HCT116 (cell line): Measurements from ENCODE around the gene CELSR3. TPM values are rescaled to one million over a fixed set of nuclear protein-coding genes. Genes with fewer than 3 reads are reported as not detected.

Source experiments
- ATAC-seq: fragments of 200-7000 bp; cut with Tn5 transposase; 2 replicates; pipeline ENCODE4 v1.9.1; 2020; ENCODE audit warnings: mild to moderate bottlenecking, moderate library complexity
- BruUV-seq: library from RNA; stranded (reverse); fragments of 400-500 nt; replicated peaks from 2 replicates; lab custom pipeline; 2021; lab: Mats Ljungman, UMichigan
- CTCF ChIA-PET: fragments of 300-600 bp; sonication (Branson Sonifier 250); formaldehyde crosslinking; loops from one replicate; lab custom pipeline; 2021; ENCODE audit warnings: antibody characterized with exemption; lab: Charles Lee
- POLR2A ChIA-PET: fragments of 300-600, 350-600 bp; sonication (Branson Sonifier 250); formaldehyde crosslinking; loops from one replicate; lab custom pipeline; 2021; ENCODE audit warnings: antibody characterized with exemption; lab: Charles Lee
- RAD21 ChIA-PET, 2 experiments: fragments of 300-600 bp; sonication (Branson Sonifier 250); formaldehyde crosslinking; loops; one replicate each; lab custom pipeline; 2023; ENCODE audit warnings: low total read pairs in 2 of 2; ENCODE audit not compliant: uncharacterized antibody in 2 of 2, unreplicated experiment in 2 of 2, low non-redundant PET in 1 of 2; lab: Charles Lee
- DNase-seq: peaks from one replicate; pipeline ENCODE4 v3.0.0-alpha.2; 2010; ENCODE audit warnings: low read depth, low spot score
- H2AFZ ChIP-seq: fragments of 200-600 bp; shearing (Covaris generic), sonication (generic); 2 replicates; pipeline ENCODE4 v1.6.1; 2017; ENCODE audit warnings: low read depth, mixed run types, mixed read lengths, antibody characterized with exemption, low read length; ENCODE audit not compliant: poor library complexity, severe bottlenecking
- H3K27ac ChIP-seq: 2 replicates; pipeline ENCODE4 v1.5.1; 2012; ENCODE audit warnings: low read depth, low read length
- H3K27me3 ChIP-seq: fragments of 200-600 bp; sonication (generic); 2 replicates; pipeline ENCODE4 v1.6.1; 2016; ENCODE audit warnings: mixed run types, low read length, mixed read lengths; ENCODE audit not compliant: insufficient read depth
- H3K36me3 ChIP-seq, 2 experiments: fragments of 200-500 bp in 1 of 2; fragments of 200-600 bp in 1 of 2; sonication (Bioruptor generic) in 1 of 2; sonication (generic) in 1 of 2; 2 replicates each; pipeline versions ENCODE4 v1.5.1 to v1.6.1; 2014 to 2016; ENCODE audit warnings: low read length in 2 of 2, inconsistent platforms in 1 of 2, mixed read lengths in 1 of 2, mixed run types in 1 of 2; ENCODE audit not compliant: insufficient read depth in 2 of 2, control insufficient read depth in 1 of 2
- H3K4me1 ChIP-seq, 2 experiments: fragments of 200-600 bp in 1 of 2; sonication (generic) in 1 of 2; 2 replicates each; pipeline versions ENCODE4 v1.5.1 to v1.6.1; 2012 to 2017; ENCODE audit warnings: low read length in 2 of 2, inconsistent platforms in 1 of 2, mild to moderate bottlenecking in 1 of 2, mixed read lengths in 1 of 2, mixed run types in 1 of 2, moderate library complexity in 1 of 2; ENCODE audit not compliant: insufficient read depth in 2 of 2, control insufficient read depth in 1 of 2
- H3K4me2 ChIP-seq: fragments of 200-600 bp; sonication (generic); 2 replicates; pipeline ENCODE4 v1.6.1; 2017; ENCODE audit warnings: mixed run types, low read length, mixed read lengths
- H3K4me3 ChIP-seq, 2 experiments: fragments of 200-600 bp in 1 of 2; sonication (generic) in 1 of 2; replicated peaks in 1 of 2; 2 replicates each; pipeline ENCODE4 v1.5.1; 2011 to 2016; ENCODE audit warnings: low read length in 2 of 2, control low read depth in 1 of 2, low read depth in 1 of 2, mild to moderate bottlenecking in 1 of 2, mixed read lengths in 1 of 2, mixed run types in 1 of 2
- H3K79me2 ChIP-seq: fragments of 200-600 bp; sonication (generic); 2 replicates; pipeline ENCODE4 v1.6.1; 2017; ENCODE audit warnings: mild to moderate bottlenecking, mixed run types, low read length, moderate library complexity, mixed read lengths; ENCODE audit not compliant: insufficient read depth
- H3K9ac ChIP-seq: fragments of 200-600 bp; sonication (generic); 2 replicates; pipeline ENCODE4 v1.6.1; 2016; ENCODE audit warnings: low read length, mixed read lengths
- H3K9me2 ChIP-seq: fragments of 200-600 bp; sonication (generic), shearing (Covaris generic); 2 replicates; pipeline ENCODE4 v1.6.1; 2017; ENCODE audit warnings: mixed run types, mild to moderate bottlenecking, moderate library complexity; ENCODE audit not compliant: insufficient read depth
- H3K9me3 ChIP-seq, 2 experiments: fragments of 200-500 bp in 1 of 2; fragments of 200-600 bp in 1 of 2; sonication (Bioruptor generic) in 1 of 2; sonication (generic) in 1 of 2; 2 replicates each; pipeline ENCODE4 v1.6.1; 2014 to 2017; ENCODE audit warnings: low read length in 2 of 2, mixed read lengths in 2 of 2, inconsistent platforms in 1 of 2, low read depth in 1 of 2, mild to moderate bottlenecking in 1 of 2, mixed run types in 1 of 2, moderate library complexity in 1 of 2; ENCODE audit not compliant: control insufficient read depth in 1 of 2, insufficient read depth in 1 of 2
- H4K20me1 ChIP-seq: fragments of 200-600 bp; sonication (generic), shearing (Covaris generic); 2 replicates; pipeline ENCODE4 v1.6.1; 2017; ENCODE audit warnings: mixed run types, mild to moderate bottlenecking, moderate library complexity; ENCODE audit not compliant: insufficient read depth
- EGR1 ChIP-seq: IDR thresholded peaks from 2 replicates; pipeline ENCODE4 v1.6.1; 2012; ENCODE audit warnings: low read depth
- ELF1 ChIP-seq: IDR thresholded peaks from 2 replicates; pipeline ENCODE4 v1.6.1; 2012; ENCODE audit warnings: low read depth, borderline replicate concordance
- EZH2 ChIP-seq: fragments of 200-600 bp; sonication (generic); IDR thresholded peaks from 2 replicates; pipeline ENCODE4 v1.6.1; 2017; ENCODE audit warnings: antibody characterized with exemption, mixed run types
- FOSL1 ChIP-seq: IDR thresholded peaks from 2 replicates; pipeline ENCODE4 v1.6.1; 2012; ENCODE audit warnings: low read depth
- POLR2AphosphoS5 ChIP-seq: IDR thresholded peaks from 2 replicates; pipeline ENCODE4 v1.6.1; 2011; ENCODE audit warnings: mild to moderate bottlenecking, low read depth, low read length, moderate library complexity
- RAD21 ChIP-seq: IDR thresholded peaks from 2 replicates; pipeline ENCODE4 v1.6.1; 2012; ENCODE audit warnings: low read depth, mild to moderate bottlenecking
- SRF ChIP-seq: IDR thresholded peaks from 2 replicates; pipeline ENCODE4 v1.6.1; 2012; ENCODE audit warnings: low read depth
- YY1 ChIP-seq: IDR thresholded peaks from 2 replicates; pipeline ENCODE4 v1.6.1; 2011; ENCODE audit warnings: low read length, low read depth, moderate library complexity, mild to moderate bottlenecking; ENCODE audit not compliant: insufficient replicate concordance; ENCODE audit errors: extremely low read depth
- intact Hi-C: fragments of 100-400 bp; cut with micrococcal nuclease; formaldehyde crosslinking; loops from 2 replicates; pipeline ENCODE4 v1.10.0; 2022
- total RNA-seq: library from RNA; stranded (reverse); gene quantifications from one replicate; pipeline ENCODE4 v1.2.1, GENCODE V29; 2021; ENCODE audit not compliant: unreplicated experiment
- TF ChIP-seq, protein P1 (sequence below): IDR thresholded peaks from 2 replicates; pipeline ENCODE4 v1.6.1; 2011; ENCODE audit warnings: mild to moderate bottlenecking, low read length, moderate library complexity; ENCODE audit not compliant: insufficient replicate concordance; ENCODE audit errors: extremely low read depth

The CELSR3 gene
- total RNA-seq, 1 experiment from 2014 or later = 7.8 TPM

DNA sequence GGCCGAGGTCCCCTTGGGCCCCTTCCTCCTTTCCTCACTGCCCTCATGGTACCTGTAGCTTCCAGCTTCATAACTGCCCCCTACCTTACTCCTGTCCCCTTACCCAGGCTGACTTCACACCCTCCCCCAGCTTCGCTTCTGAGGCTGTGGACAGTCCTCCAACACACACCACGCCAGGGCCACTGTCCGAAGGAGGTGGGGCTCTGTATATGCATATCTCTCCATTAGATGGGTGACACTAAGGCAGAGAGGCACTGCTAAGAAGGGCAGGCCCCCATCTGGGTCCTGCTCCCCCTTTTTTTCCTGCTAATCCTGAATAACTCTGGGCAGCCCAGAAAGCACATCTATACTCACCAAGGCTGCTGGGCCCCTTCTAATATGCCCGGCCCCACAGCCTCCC, 66.5 kb downstream of the CELSR3 start (continued):
- TF ChIP-seq, protein P1, sequence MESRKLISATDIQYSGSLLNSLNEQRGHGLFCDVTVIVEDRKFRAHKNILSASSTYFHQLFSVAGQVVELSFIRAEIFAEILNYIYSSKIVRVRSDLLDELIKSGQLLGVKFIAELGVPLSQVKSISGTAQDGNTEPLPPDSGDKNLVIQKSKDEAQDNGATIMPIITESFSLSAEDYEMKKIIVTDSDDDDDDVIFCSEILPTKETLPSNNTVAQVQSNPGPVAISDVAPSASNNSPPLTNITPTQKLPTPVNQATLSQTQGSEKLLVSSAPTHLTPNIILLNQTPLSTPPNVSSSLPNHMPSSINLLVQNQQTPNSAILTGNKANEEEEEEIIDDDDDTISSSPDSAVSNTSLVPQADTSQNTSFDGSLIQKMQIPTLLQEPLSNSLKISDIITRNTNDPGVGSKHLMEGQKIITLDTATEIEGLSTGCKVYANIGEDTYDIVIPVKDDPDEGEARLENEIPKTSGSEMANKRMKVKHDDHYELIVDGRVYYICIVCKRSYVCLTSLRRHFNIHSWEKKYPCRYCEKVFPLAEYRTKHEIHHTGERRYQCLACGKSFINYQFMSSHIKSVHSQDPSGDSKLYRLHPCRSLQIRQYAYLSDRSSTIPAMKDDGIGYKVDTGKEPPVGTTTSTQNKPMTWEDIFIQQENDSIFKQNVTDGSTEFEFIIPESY = no peak
- no peak for TF ChIP-seq POLR2AphosphoS5
- no peak for TF ChIP-seq YY1
- TF ChIP-seq EZH2 = no peak
- TF ChIP-seq RAD21 = no peak
- no peak for TF ChIP-seq ELF1

DNA sequence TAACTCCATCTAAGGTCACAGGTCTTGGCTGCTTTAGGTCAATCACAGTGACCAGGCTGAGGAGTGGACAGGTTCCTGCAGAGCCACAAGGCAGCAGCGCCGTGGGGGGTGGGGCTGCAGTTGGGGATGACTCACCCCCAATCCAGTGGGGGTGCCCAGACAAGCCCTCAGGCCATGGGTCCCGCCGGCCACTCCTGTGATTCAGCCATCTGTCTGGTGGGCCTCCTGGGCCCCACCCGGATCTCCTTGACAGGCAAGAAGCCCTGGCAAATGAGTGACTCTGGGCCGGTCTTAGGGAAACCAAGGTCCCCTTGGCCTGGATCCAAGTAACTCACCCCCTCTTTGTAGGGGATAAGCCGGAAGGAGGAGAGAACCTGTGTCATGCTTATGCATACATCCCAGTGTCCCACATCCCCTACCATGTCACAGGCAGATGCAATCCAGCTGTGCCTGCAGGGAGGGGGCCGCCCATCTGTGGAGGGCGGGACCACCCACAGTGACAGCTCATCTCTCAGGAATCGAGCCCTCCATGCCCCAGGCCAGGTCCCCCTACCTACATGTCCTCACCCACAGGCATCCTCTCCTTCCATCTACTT, 67.1 kb downstream of the CELSR3 start:
- Histone ChIP-seq H4K20me1 (no peaks in the 10 kb centered on the region), H3K36me3 (peaks cover 5 to 28% of the 10 kb centered on the region in 2 experiments), H3K4me2 (peak overlapping the region; percentile 65), H3K27ac (peak overlapping the region; percentile 31), H3K27me3 (no peaks in the 10 kb centered on the region), H3K4me1 (peaks cover 11 to 21% of the 10 kb centered on the region in 2 experiments), H3K9ac (no peak overlapping the region), H3K9me3 (no peaks in the 10 kb centered on the region), H3K4me3 (no peak overlapping the region; a peak in 1 of 4 replicates), H2AFZ (no peak overlapping the region), H3K9me2 (no peaks in the 10 kb centered on the region), H3K79me2 (no peaks in the 10 kb centered on the region)
- ChIA-PET POLR2A (no interaction called here), RAD21 (no interaction called here), CTCF (no interaction called here)
- DNase-seq = no peak
- intact Hi-C loops = no loop called here
- no TSS peak for BruUV-seq
- no peak for TF ChIP-seq SRF
- 0 out of 2 replicates have a peak, but pooled peaks have one; percentile 23 for TF ChIP-seq POLR2AphosphoS5
- no peak for TF ChIP-seq EGR1
- peak; percentile 14; the same call in 1 of the 2 replicates for TF ChIP-seq FOSL1
- peak; percentile 64 for ATAC-seq
